Keratinocyte (primary cell): Measurements from ENCODE around the gene PLA1A. TPM values are rescaled to one million over a fixed set of nuclear protein-coding genes. Genes with fewer than 3 reads are reported as not detected.

Experiments used
- DNase-seq: peaks from one replicate; pipeline ENCODE4 v3.0.0-alpha.2; 2011; ENCODE audit warnings: low read depth, missing footprints, low spot score
- FAIRE-seq: peaks from 2 replicates; lab custom pipeline; 2011; peaks lifted over from hg19 to GRCh38; lab: Jason Lieb, UNC
- H2AFZ ChIP-seq: 2 replicates; pipeline ENCODE4 v1.6.0; 2012; ENCODE audit warnings: low read length, control low read depth, inconsistent platforms; ENCODE audit not compliant: control insufficient read depth
- H3K27ac ChIP-seq: 2 replicates; pipeline ENCODE4 v1.5.1; 2011; ENCODE audit warnings: low read length; ENCODE audit not compliant: control insufficient read depth, insufficient read depth
- H3K27me3 ChIP-seq: 3 replicates; pipeline ENCODE4 v1.6.0; 2011; ENCODE audit warnings: low read length; ENCODE audit not compliant: control insufficient read depth, insufficient read depth; ENCODE audit errors: extremely low read depth
- H3K36me3 ChIP-seq, 2 experiments: 2 replicates in 1 of 2; 3 replicates in 1 of 2; pipeline ENCODE4 v1.5.1; 2011; ENCODE audit warnings: low read length in 2 of 2, mild to moderate bottlenecking in 1 of 2; ENCODE audit not compliant: control insufficient read depth in 2 of 2, insufficient read depth in 2 of 2; ENCODE audit errors: extremely low read depth in 1 of 2
- H3K4me1 ChIP-seq: 3 replicates; pipeline ENCODE4 v1.5.1; 2011; ENCODE audit warnings: low read length; ENCODE audit not compliant: control insufficient read depth, insufficient read depth; ENCODE audit errors: extremely low read depth
- H3K4me2 ChIP-seq: 3 replicates; pipeline ENCODE4 v1.6.0; 2011; ENCODE audit warnings: low read depth, low read length; ENCODE audit not compliant: control insufficient read depth, insufficient read depth; ENCODE audit errors: extremely low read depth
- H3K4me3 ChIP-seq, 3 experiments: fragments of 200-600 bp in 1 of 3; sonication (generic) in 1 of 3; 2 replicates in 2 of 3; 3 replicates in 1 of 3; pipeline ENCODE4 v1.5.1; 2011 to 2016; ENCODE audit warnings: low read length in 3 of 3, mild to moderate bottlenecking in 3 of 3, control low read depth in 2 of 3, inconsistent platforms in 1 of 3, low read depth in 1 of 3, mixed read lengths in 1 of 3, mixed run types in 1 of 3, moderate library complexity in 1 of 3; ENCODE audit not compliant: control insufficient read depth in 2 of 3, insufficient read depth in 2 of 3; ENCODE audit errors: extremely low read depth in 1 of 3
- H3K79me2 ChIP-seq: 2 replicates; pipeline ENCODE4 v1.6.0; 2012; ENCODE audit warnings: low read length; ENCODE audit not compliant: control insufficient read depth, insufficient read depth
- H3K9ac ChIP-seq: 3 replicates; pipeline ENCODE4 v1.6.0; 2011; ENCODE audit warnings: low read length; ENCODE audit not compliant: control insufficient read depth, insufficient read depth; ENCODE audit errors: extremely low read depth
- H3K9me1 ChIP-seq: 3 replicates; pipeline ENCODE4 v1.6.0; 2011; ENCODE audit warnings: low read length; ENCODE audit not compliant: control insufficient read depth, insufficient read depth; ENCODE audit errors: extremely low read depth
- H3K9me3 ChIP-seq: 2 replicates; pipeline ENCODE4 v1.5.1; 2012; ENCODE audit warnings: low read depth, low read length; ENCODE audit not compliant: control insufficient read depth
- H4K20me1 ChIP-seq: 3 replicates; pipeline ENCODE4 v1.6.0; 2011; ENCODE audit warnings: low read length; ENCODE audit not compliant: control insufficient read depth, insufficient read depth; ENCODE audit errors: extremely low read depth
- EZH2 ChIP-seq: IDR thresholded peaks from one replicate; pipeline ENCODE4 v1.6.1; 2012; ENCODE audit warnings: inconsistent platforms, mild to moderate bottlenecking, low read length, moderate library complexity
- dilution Hi-C: fragments of 300-500 bp; cut with MboI; formaldehyde crosslinking; loops from one replicate; pipeline ENCODE4 v1.7.0; 2020; ENCODE audit warnings: low sequenced_read_pairs; ENCODE audit not compliant: extremely low pct_ligation_motif_present
- polyA plus RNA-seq, 5 experiments: library from polyadenylated mRNA; depleted of rRNA in 3 of 5; stranded (reverse) in 3 of 5; stranded (forward) in 1 of 5; unstranded in 1 of 5; fragments of >200 nt; gene quantifications; 1 replicate in 1 of 5; 2 replicates in 3 of 5; 3 replicates in 1 of 5; pipeline versions ENCODE4 v1.2.1 to v1.2.3, GENCODE V29; 2011 to 2012; ENCODE audit warnings: missing spikeins in 2 of 5, low read depth in 1 of 5, low replicate concordance in 1 of 5
- TF ChIP-seq, protein P1 (sequence below), 3 experiments: IDR thresholded peaks in 1 of 3; conservative IDR thresholded peaks in 1 of 3; optimal IDR thresholded peaks in 1 of 3; 2 replicates in 2 of 3; 3 replicates in 1 of 3; pipeline versions ENCODE3 to v1.5.1; 2011; ENCODE audit warnings: low read length in 3 of 3, mild to moderate bottlenecking in 3 of 3, moderate library complexity in 2 of 3, control low read depth in 1 of 3, inconsistent platforms in 1 of 3; ENCODE audit not compliant: insufficient read depth in 2 of 3; ENCODE audit errors: extremely low read depth in 1 of 3

PLA1A gene
- polyA plus RNA-seq, 1 donor (not counting 4 experiments of a cell fraction or from before 2014, with no cell fraction given): not detected

DNA sequence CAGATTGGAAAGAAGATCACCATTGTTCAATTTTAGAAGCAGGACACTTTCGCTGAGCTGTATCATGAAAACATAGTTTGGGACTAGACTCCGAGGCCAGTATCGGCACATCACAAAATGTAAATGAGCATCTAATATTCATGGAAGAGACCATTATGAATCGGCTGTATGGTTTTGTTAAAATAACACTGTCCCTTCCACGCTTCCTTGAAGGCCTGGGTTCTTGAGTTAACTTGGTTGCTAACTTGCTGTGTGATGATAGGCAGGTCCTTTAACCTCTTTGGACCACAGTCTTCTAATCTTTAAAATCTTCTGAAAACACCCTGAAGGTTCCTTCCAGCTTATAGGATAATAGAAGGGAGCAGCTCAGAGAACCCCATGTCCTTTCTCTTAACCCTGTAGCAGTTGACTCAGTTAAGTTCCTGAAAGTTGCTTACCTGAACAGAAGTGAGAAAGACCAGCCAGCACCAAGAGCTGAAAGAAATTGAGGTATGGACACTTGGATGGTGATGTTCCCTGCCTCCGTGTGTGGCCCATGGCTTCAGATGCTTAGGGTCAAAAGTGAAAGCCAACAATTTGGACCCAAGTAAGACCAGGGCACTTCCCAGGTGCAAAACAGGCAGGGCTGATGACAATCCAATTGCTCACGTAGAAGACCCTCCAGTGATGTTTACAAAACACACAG lies 40.4 kb upstream of the PLA1A start:
- no peak for TF ChIP-seq EZH2
- TF ChIP-seq, protein P1, sequence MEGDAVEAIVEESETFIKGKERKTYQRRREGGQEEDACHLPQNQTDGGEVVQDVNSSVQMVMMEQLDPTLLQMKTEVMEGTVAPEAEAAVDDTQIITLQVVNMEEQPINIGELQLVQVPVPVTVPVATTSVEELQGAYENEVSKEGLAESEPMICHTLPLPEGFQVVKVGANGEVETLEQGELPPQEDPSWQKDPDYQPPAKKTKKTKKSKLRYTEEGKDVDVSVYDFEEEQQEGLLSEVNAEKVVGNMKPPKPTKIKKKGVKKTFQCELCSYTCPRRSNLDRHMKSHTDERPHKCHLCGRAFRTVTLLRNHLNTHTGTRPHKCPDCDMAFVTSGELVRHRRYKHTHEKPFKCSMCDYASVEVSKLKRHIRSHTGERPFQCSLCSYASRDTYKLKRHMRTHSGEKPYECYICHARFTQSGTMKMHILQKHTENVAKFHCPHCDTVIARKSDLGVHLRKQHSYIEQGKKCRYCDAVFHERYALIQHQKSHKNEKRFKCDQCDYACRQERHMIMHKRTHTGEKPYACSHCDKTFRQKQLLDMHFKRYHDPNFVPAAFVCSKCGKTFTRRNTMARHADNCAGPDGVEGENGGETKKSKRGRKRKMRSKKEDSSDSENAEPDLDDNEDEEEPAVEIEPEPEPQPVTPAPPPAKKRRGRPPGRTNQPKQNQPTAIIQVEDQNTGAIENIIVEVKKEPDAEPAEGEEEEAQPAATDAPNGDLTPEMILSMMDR (optimal IDR thresholded peaks at IDR 0.05 in 1 of 3, IDR thresholded peaks at IDR 0.05 in 1 of 3, conservative IDR thresholded peaks at IDR 0.05 in 1 of 3; ENCODE audit: extremely low read depth in 1 of 3, insufficient read depth in 2 of 3, low read length in 3 of 3): no peak
- H3K27me3 ChIP-seq: no peaks in the 10 kb centered on the region
- H3K4me1 ChIP-seq: no peaks in the 10 kb centered on the region
- no peaks in the 10 kb centered on the region for H3K36me3 ChIP-seq
- dilution Hi-C loops: no loop called here
- H2AFZ ChIP-seq: no peak overlapping the region
- no peaks in the 10 kb centered on the region for H3K9me1 ChIP-seq
- H3K9ac ChIP-seq: no peak overlapping the region
- DNase-seq (no peak), FAIRE-seq (no peak)
- no peaks in the 10 kb centered on the region for H4K20me1 ChIP-seq
- H3K4me2 ChIP-seq: no peak overlapping the region
- no peak overlapping the region for H3K4me3 ChIP-seq
- H3K79me2 ChIP-seq: no peaks in the 10 kb centered on the region
- H3K27ac ChIP-seq: no peak overlapping the region
- H3K9me3 ChIP-seq: no peaks in the 10 kb centered on the region

DNA sequence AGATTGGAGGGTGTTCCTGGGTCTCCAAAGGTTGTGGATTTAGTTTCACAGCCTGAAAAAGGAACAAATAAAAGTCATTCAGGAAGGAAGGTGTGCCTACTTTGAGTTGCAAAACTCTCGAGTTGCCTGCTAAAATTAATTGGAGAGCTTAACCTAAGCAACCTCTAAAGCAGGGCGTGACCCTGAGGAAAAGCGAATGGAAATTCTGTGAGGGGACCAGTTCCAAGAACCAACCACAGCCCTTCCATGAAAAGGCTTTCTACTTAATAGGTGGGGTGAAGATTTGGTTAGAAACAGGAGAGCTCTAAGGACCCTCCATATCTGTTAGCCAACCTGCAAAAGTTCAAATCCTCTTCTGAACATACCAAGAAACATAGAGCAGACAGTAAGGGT lies 39.8 kb upstream of the PLA1A start:
- H3K36me3 ChIP-seq: no peaks in the 10 kb centered on the region
- H3K9ac ChIP-seq: no peak overlapping the region
- H3K4me1 ChIP-seq: no peaks in the 10 kb centered on the region
- H3K79me2 ChIP-seq: no peaks in the 10 kb centered on the region
- DNase-seq (no peak), FAIRE-seq (no peak)
- no peak overlapping the region for H2AFZ ChIP-seq
- H3K27me3 ChIP-seq: no peaks in the 10 kb centered on the region
- no peak overlapping the region for H3K4me3 ChIP-seq
- no peaks in the 10 kb centered on the region for H4K20me1 ChIP-seq
- H3K4me2 ChIP-seq: no peak overlapping the region
- no peak overlapping the region for H3K27ac ChIP-seq
- no peaks in the 10 kb centered on the region for H3K9me3 ChIP-seq
- dilution Hi-C loops: no loop called here
- H3K9me1 ChIP-seq: no peaks in the 10 kb centered on the region
- TF ChIP-seq EZH2: no peak
- TF ChIP-seq, protein P1 (optimal IDR thresholded peaks at IDR 0.05 in 1 of 3, IDR thresholded peaks at IDR 0.05 in 1 of 3, conservative IDR thresholded peaks at IDR 0.05 in 1 of 3; ENCODE audit: extremely low read depth in 1 of 3, insufficient read depth in 2 of 3, low read length in 3 of 3): no peak
